Measurements from ENCODE around the gene PCBD2. TPM values are rescaled to one million over a fixed set of nuclear protein-coding genes. Genes with fewer than 3 reads are reported as not detected.

Gene PCBD2
- total and polyA plus RNA-seq, 2 of the 4 experiments (the other 2 are of a cell fraction): 2.2 to 2.7 TPM

DNA sequence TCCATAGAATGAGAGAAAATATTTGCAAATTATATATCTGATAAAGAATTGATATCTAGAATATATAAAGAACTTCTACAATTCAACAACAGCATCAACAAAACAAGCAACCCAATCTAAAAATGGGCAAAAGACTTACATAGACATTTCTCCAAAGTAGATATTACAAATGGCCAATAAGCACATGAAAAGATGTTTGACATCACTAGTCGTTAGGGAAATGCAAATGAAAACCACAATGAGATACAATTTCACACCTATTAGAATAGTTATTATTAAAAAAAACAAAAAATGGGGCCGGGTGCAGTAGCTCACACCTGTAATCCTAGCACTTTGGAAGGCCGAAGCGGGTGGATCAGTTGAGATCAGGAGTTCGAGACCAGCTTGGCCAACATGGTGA is 87.2 kb downstream of the PCBD2 start:
- no peak overlapping the region for H2BK120ac ChIP-seq (ENCODE audit: low read depth, low read length)
- H3K27ac ChIP-seq (ENCODE audit: insufficient read depth, low read length): no peak overlapping the region
- no peak overlapping the region for H2AFZ ChIP-seq (replicated peaks; ENCODE audit: low read length, poor library complexity)
- H2BK5ac ChIP-seq (ENCODE audit: low read depth, low read length, poor library complexity, severe bottlenecking): no peak overlapping the region
- H3K36me3 ChIP-seq (ENCODE audit: control insufficient read depth, insufficient read depth, low read length): no peaks in the 10 kb centered on the region
- no peak overlapping the region for H2AK9ac ChIP-seq (replicated peaks; ENCODE audit: low read depth, low read length, poor library complexity)
- H3K4me1 ChIP-seq (ENCODE audit: control insufficient read depth, insufficient read depth, low read length): no peaks in the 10 kb centered on the region
- no peaks in the 10 kb centered on the region for H4K20me1 ChIP-seq (ENCODE audit: insufficient read depth, low read length)
- H4K5ac ChIP-seq (ENCODE audit: low read depth, low read length): no peak overlapping the region
- dilution Hi-C loops (cut with HindIII; ENCODE audit: low sequenced_read_pairs, unreplicated experiment) (no loop called here), intact Hi-C loops (cut with micrococcal nuclease) (loop anchor here (10.0 kb wide), 1 partner anchor 57 kb away; no protein-coding TSS in a partner anchor), in situ Hi-C loops (cut with MboI; ENCODE audit: low sequenced_read_pairs) (no loop called here)
- DNase-seq (no peak), ATAC-seq (ENCODE audit: low read depth) (no peak)
- no peak overlapping the region for H3K14ac ChIP-seq (replicated peaks; ENCODE audit: low read depth, low read length)
- no CpG with 5 or more reads among the region's 5 CpGs for WGBS, 2 experiments (ENCODE audit: extremely low coverage in 2 of 2, insufficient read length in 1 of 2)
- H3K56ac ChIP-seq (ENCODE audit: extremely low read depth, insufficient read depth, low read length): no peak overlapping the region
- POLR2A ChIA-PET (ENCODE audit: unreplicated experiment): no interaction called here
- H2BK20ac ChIP-seq (ENCODE audit: low read depth, low read length): no peak overlapping the region
- H3K79me1 ChIP-seq (ENCODE audit: low read depth in 1 of 2, low read length in 2 of 2): no peaks in the 10 kb centered on the region
- H2AK5ac ChIP-seq (ENCODE audit: low read depth, low read length): no peak overlapping the region
- no peak overlapping the region for H3K4me3 ChIP-seq (ENCODE audit: insufficient read depth, low read depth, low read length)
- no peaks in the 10 kb centered on the region for H3K9me1 ChIP-seq (ENCODE audit: insufficient read depth, low read length)
- H3K23ac ChIP-seq (ENCODE audit: low read depth, low read length): no peak overlapping the region
- H4K8ac ChIP-seq (ENCODE audit: low read depth in 2 of 2, low read length in 2 of 2): no peak overlapping the region
- H3K18ac ChIP-seq (ENCODE audit: low read depth, low read length): no peak overlapping the region
- no peak overlapping the region for H4K91ac ChIP-seq (ENCODE audit: insufficient read depth, low read depth, low read length)
- BruUV-seq (replicated peaks): no TSS peak
- H2BK15ac ChIP-seq (ENCODE audit: low read depth, low read length): no peak overlapping the region
- H3K4me2 ChIP-seq (ENCODE audit: low read depth, low read length): no peak overlapping the region
- H3K27me3 ChIP-seq (ENCODE audit: control insufficient read depth, insufficient read depth, low read length): no peaks in the 10 kb centered on the region; the same call in 1 of the 2 replicates
- H3K9ac ChIP-seq (ENCODE audit: low read depth, low read length): no peak overlapping the region
- no peaks in the 10 kb centered on the region for H3K9me3 ChIP-seq (ENCODE audit: control insufficient read depth, insufficient read depth, low read length)
- TF ChIP-seq RFX5 (IDR thresholded peaks at IDR 0.05; ENCODE audit: low read depth, low read length) (peak; percentile 74; the same call in 1 of the 2 replicates), MXI1 (IDR thresholded peaks at IDR 0.05; ENCODE audit: borderline replicate concordance, low read depth, low read length) (no peak)
- CTCF ChIA-PET: no interaction called here
- no peak overlapping the region for H3K4ac ChIP-seq (ENCODE audit: low read depth, low read length)

Measured in IMR-90 (cell line).